Keratinocyte (primary cell): ENCODE data around the gene PRR19. TPM values are rescaled to one million over a fixed set of nuclear protein-coding genes. Genes with fewer than 3 reads are reported as not detected.

Source experiments
- DNase-seq: peaks from one replicate; pipeline ENCODE4 v3.0.0-alpha.2; 2011; ENCODE audit warnings: low read depth, missing footprints, low spot score
- FAIRE-seq: peaks from 2 replicates; lab custom pipeline; 2011; peaks lifted over from hg19 to GRCh38; lab: Jason Lieb, UNC
- H2AFZ ChIP-seq: 2 replicates; pipeline ENCODE4 v1.6.0; 2012; ENCODE audit warnings: low read length, control low read depth, inconsistent platforms; ENCODE audit not compliant: control insufficient read depth
- H3K27ac ChIP-seq: 2 replicates; pipeline ENCODE4 v1.5.1; 2011; ENCODE audit warnings: low read length; ENCODE audit not compliant: control insufficient read depth, insufficient read depth
- H3K27me3 ChIP-seq: 3 replicates; pipeline ENCODE4 v1.6.0; 2011; ENCODE audit warnings: low read length; ENCODE audit not compliant: control insufficient read depth, insufficient read depth; ENCODE audit errors: extremely low read depth
- H3K36me3 ChIP-seq, 2 experiments: 2 replicates in 1 of 2; 3 replicates in 1 of 2; pipeline ENCODE4 v1.5.1; 2011; ENCODE audit warnings: low read length in 2 of 2, mild to moderate bottlenecking in 1 of 2; ENCODE audit not compliant: control insufficient read depth in 2 of 2, insufficient read depth in 2 of 2; ENCODE audit errors: extremely low read depth in 1 of 2
- H3K4me1 ChIP-seq: 3 replicates; pipeline ENCODE4 v1.5.1; 2011; ENCODE audit warnings: low read length; ENCODE audit not compliant: control insufficient read depth, insufficient read depth; ENCODE audit errors: extremely low read depth
- H3K4me2 ChIP-seq: 3 replicates; pipeline ENCODE4 v1.6.0; 2011; ENCODE audit warnings: low read depth, low read length; ENCODE audit not compliant: control insufficient read depth, insufficient read depth; ENCODE audit errors: extremely low read depth
- H3K4me3 ChIP-seq, 3 experiments: fragments of 200-600 bp in 1 of 3; sonication (generic) in 1 of 3; 2 replicates in 2 of 3; 3 replicates in 1 of 3; pipeline ENCODE4 v1.5.1; 2011 to 2016; ENCODE audit warnings: low read length in 3 of 3, mild to moderate bottlenecking in 3 of 3, control low read depth in 2 of 3, inconsistent platforms in 1 of 3, low read depth in 1 of 3, mixed read lengths in 1 of 3, mixed run types in 1 of 3, moderate library complexity in 1 of 3; ENCODE audit not compliant: control insufficient read depth in 2 of 3, insufficient read depth in 2 of 3; ENCODE audit errors: extremely low read depth in 1 of 3
- H3K79me2 ChIP-seq: 2 replicates; pipeline ENCODE4 v1.6.0; 2012; ENCODE audit warnings: low read length; ENCODE audit not compliant: control insufficient read depth, insufficient read depth
- H3K9ac ChIP-seq: 3 replicates; pipeline ENCODE4 v1.6.0; 2011; ENCODE audit warnings: low read length; ENCODE audit not compliant: control insufficient read depth, insufficient read depth; ENCODE audit errors: extremely low read depth
- H3K9me1 ChIP-seq: 3 replicates; pipeline ENCODE4 v1.6.0; 2011; ENCODE audit warnings: low read length; ENCODE audit not compliant: control insufficient read depth, insufficient read depth; ENCODE audit errors: extremely low read depth
- H3K9me3 ChIP-seq: 2 replicates; pipeline ENCODE4 v1.5.1; 2012; ENCODE audit warnings: low read depth, low read length; ENCODE audit not compliant: control insufficient read depth
- H4K20me1 ChIP-seq: 3 replicates; pipeline ENCODE4 v1.6.0; 2011; ENCODE audit warnings: low read length; ENCODE audit not compliant: control insufficient read depth, insufficient read depth; ENCODE audit errors: extremely low read depth
- EZH2 ChIP-seq: IDR thresholded peaks from one replicate; pipeline ENCODE4 v1.6.1; 2012; ENCODE audit warnings: inconsistent platforms, mild to moderate bottlenecking, low read length, moderate library complexity
- dilution Hi-C: fragments of 300-500 bp; cut with MboI; formaldehyde crosslinking; loops from one replicate; pipeline ENCODE4 v1.7.0; 2020; ENCODE audit warnings: low sequenced_read_pairs; ENCODE audit not compliant: extremely low pct_ligation_motif_present
- polyA plus RNA-seq, 5 experiments: library from polyadenylated mRNA; depleted of rRNA in 3 of 5; stranded (reverse) in 3 of 5; stranded (forward) in 1 of 5; unstranded in 1 of 5; fragments of >200 nt; gene quantifications; 1 replicate in 1 of 5; 2 replicates in 3 of 5; 3 replicates in 1 of 5; pipeline versions ENCODE4 v1.2.1 to v1.2.3, GENCODE V29; 2011 to 2012; ENCODE audit warnings: missing spikeins in 2 of 5, low read depth in 1 of 5, low replicate concordance in 1 of 5
- TF ChIP-seq, protein P1 (sequence below), 3 experiments: IDR thresholded peaks in 1 of 3; conservative IDR thresholded peaks in 1 of 3; optimal IDR thresholded peaks in 1 of 3; 2 replicates in 2 of 3; 3 replicates in 1 of 3; pipeline versions ENCODE3 to v1.5.1; 2011; ENCODE audit warnings: low read length in 3 of 3, mild to moderate bottlenecking in 3 of 3, moderate library complexity in 2 of 3, control low read depth in 1 of 3, inconsistent platforms in 1 of 3; ENCODE audit not compliant: insufficient read depth in 2 of 3; ENCODE audit errors: extremely low read depth in 1 of 3

The PRR19 gene
- polyA plus RNA-seq, 1 donor (not counting 4 experiments of a cell fraction or from before 2014, with no cell fraction given) = 0.25 TPM

DNA sequence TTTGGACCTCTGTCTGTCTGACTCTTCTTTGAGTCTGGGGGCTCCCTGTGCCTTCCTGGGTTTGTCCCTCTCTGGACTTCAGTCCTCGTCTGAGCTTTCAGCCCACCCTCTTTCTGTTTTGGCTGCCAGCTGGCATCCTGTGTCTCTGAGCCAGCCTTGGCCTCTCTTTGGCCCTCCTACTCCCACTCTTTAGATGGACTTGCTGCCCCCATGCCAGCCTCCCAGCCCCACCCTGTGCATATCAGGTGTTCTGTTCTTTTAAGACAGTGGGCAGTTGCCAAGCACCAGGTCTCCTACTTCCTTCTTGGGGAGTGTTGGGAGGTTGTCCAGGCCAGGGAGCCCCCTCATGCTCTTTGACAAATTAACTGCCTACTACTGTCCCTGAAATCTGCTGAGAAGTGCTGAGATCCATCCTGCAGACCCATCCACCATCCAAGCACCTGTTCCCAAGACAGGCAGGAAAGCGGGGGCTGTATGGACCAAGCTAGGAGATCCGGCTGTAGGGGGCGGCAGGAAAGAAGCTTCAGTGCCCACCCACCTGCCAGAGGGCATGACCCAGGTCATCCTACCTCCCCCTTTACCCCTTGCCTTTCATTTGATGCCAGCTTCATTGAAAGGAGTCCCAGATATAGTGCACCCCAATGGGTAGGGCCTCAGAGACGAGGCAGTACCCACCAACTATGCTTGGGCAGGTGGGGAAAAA lies 23.3 kb upstream of the PRR19 start:
- Histone ChIP-seq H3K4me2 (peak overlapping the region; percentile 93), H3K36me3 (peaks cover 12 to 31% of the 10 kb centered on the region in 2 experiments), H3K4me1 (peaks cover 72% of the 10 kb centered on the region), H3K27ac (peak overlapping the region; percentile 72), H3K9me1 (peaks cover 5% of the 10 kb centered on the region), H3K9me3 (no peaks in the 10 kb centered on the region), H3K27me3 (no peaks in the 10 kb centered on the region), H3K9ac (peak overlapping the region; percentile 68), H2AFZ (no peak overlapping the region), H3K4me3 (peak overlapping the region in 2 of 3 experiments; percentile 49 to 75), H4K20me1 (no peaks in the 10 kb centered on the region), H3K79me2 (peaks cover 42% of the 10 kb centered on the region)
- FAIRE-seq (no peak), DNase-seq (no peak)
- dilution Hi-C loops = no loop called here
- TF ChIP-seq, protein P1, sequence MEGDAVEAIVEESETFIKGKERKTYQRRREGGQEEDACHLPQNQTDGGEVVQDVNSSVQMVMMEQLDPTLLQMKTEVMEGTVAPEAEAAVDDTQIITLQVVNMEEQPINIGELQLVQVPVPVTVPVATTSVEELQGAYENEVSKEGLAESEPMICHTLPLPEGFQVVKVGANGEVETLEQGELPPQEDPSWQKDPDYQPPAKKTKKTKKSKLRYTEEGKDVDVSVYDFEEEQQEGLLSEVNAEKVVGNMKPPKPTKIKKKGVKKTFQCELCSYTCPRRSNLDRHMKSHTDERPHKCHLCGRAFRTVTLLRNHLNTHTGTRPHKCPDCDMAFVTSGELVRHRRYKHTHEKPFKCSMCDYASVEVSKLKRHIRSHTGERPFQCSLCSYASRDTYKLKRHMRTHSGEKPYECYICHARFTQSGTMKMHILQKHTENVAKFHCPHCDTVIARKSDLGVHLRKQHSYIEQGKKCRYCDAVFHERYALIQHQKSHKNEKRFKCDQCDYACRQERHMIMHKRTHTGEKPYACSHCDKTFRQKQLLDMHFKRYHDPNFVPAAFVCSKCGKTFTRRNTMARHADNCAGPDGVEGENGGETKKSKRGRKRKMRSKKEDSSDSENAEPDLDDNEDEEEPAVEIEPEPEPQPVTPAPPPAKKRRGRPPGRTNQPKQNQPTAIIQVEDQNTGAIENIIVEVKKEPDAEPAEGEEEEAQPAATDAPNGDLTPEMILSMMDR (optimal IDR thresholded peaks at IDR 0.05 in 1 of 3, IDR thresholded peaks at IDR 0.05 in 1 of 3, conservative IDR thresholded peaks at IDR 0.05 in 1 of 3; ENCODE audit: extremely low read depth in 1 of 3, insufficient read depth in 2 of 3, low read length in 3 of 3) = no peak
- TF ChIP-seq EZH2 = no peak

DNA sequence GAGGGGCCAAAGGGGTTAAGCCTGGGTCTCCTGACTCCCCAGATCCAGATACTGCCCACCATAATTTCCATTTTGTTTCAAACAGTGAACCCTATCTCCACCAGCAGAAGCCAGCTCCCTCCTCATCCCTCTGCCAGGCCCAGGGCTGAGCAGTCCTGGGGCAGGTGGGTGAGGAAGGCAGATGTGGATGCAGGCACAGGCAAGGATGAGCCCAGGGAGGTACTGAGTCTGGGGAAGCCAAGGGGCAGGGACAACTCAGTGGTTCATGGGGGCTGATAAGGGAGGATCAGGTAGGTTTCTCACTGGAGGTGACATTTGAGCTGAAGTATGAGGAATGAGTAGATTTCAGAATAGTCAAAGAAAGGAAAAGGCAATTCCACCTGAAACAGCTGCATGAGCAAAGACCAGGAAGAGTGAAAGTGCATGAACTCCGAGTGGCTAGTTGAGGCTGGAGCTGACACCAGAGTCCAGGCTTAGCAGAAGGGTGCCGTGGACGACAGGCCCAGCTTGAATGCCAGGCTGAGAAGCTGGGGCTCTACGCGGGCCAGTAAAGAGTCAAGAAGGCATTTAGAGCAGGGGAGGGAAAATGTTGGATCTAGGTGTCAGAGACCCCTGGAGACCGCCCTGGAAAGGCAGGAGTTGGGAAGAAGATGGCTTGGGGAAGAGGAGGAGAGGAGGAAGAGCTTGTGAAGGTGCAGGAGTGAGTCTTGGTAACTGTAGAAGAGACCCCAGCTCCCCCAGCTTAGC lies 22.6 kb upstream of the PRR19 start:
- Histone ChIP-seq H3K27ac (peak overlapping the region; percentile 72), H2AFZ (no peak overlapping the region), H3K4me3 (peak overlapping the region; percentile 56 to 83 (median 75)), H3K4me2 (peak overlapping the region; percentile 93), H3K9ac (peak overlapping the region; percentile 68), H3K36me3 (peaks cover 9 to 30% of the 10 kb centered on the region in 2 experiments), H3K79me2 (peaks cover 35% of the 10 kb centered on the region), H3K4me1 (peaks cover 72% of the 10 kb centered on the region), H4K20me1 (no peaks in the 10 kb centered on the region), H3K9me1 (peaks cover 5% of the 10 kb centered on the region), H3K27me3 (no peaks in the 10 kb centered on the region), H3K9me3 (no peaks in the 10 kb centered on the region)
- DNase-seq (no peak), FAIRE-seq (peak; percentile 32)
- TF ChIP-seq EZH2 = no peak
- TF ChIP-seq, protein P1 (optimal IDR thresholded peaks at IDR 0.05 in 1 of 3, IDR thresholded peaks at IDR 0.05 in 1 of 3, conservative IDR thresholded peaks at IDR 0.05 in 1 of 3; ENCODE audit: extremely low read depth in 1 of 3, insufficient read depth in 2 of 3, low read length in 3 of 3) = no peak
- dilution Hi-C loops = no loop called here
